Neural progenitor cell (in vitro differentiated cells): Measurements from ENCODE around the gene NGF. TPM values are rescaled to one million over a fixed set of nuclear protein-coding genes. Genes with fewer than 3 reads are reported as not detected.

Source experiments
- DNase-seq: peaks from one replicate; pipeline ENCODE4 v3.0.0-alpha.2; 2016; ENCODE audit warnings: low spot score
- H2AFZ ChIP-seq: fragments of 200-600 bp; sonication (generic); replicated peaks from 2 replicates; pipeline ENCODE4 v1.6.1; 2016; ENCODE audit warnings: antibody characterized with exemption
- H3F3A ChIP-seq: fragments of 200-600 bp; sonication (generic); 2 replicates; pipeline ENCODE4 v1.6.1; 2016; ENCODE audit warnings: antibody characterized with exemption, low read depth
- H3K27ac ChIP-seq: fragments of 200-600 bp; sonication (generic); 2 replicates; pipeline ENCODE4 v1.5.1; 2016; ENCODE audit warnings: mild to moderate bottlenecking
- H3K27me3 ChIP-seq: fragments of 200-600 bp; sonication (generic); 2 replicates; pipeline ENCODE4 v1.6.1; 2016; ENCODE audit warnings: mild to moderate bottlenecking, moderate library complexity
- H3K36me3 ChIP-seq: fragments of 200-600 bp; sonication (generic); 2 replicates; pipeline ENCODE4 v1.5.1; 2016
- H3K4me1 ChIP-seq: fragments of 200-600 bp; sonication (generic); 2 replicates; pipeline ENCODE4 v1.6.1; 2016; ENCODE audit warnings: mixed run types
- H3K4me2 ChIP-seq: fragments of 200-600 bp; sonication (generic); 2 replicates; pipeline ENCODE4 v1.6.1; 2016
- H3K4me3 ChIP-seq: fragments of 200-600 bp; sonication (generic); 2 replicates; pipeline ENCODE4 v1.5.1; 2016
- H3K79me2 ChIP-seq: fragments of 200-600 bp; sonication (generic); 2 replicates; pipeline ENCODE4 v1.6.1; 2016; ENCODE audit warnings: low read depth
- H3K9ac ChIP-seq: fragments of 200-600 bp; sonication (generic); 2 replicates; pipeline ENCODE4 v1.6.1; 2016
- H3K9me3 ChIP-seq: fragments of 200-600 bp; sonication (generic); 2 replicates; pipeline ENCODE4 v1.5.1; 2016; ENCODE audit warnings: low read depth
- H4K20me1 ChIP-seq: fragments of 200-600 bp; sonication (generic); 2 replicates; pipeline ENCODE4 v1.6.1; 2016; ENCODE audit warnings: low read depth
- H3K27ac Mint-ChIP-seq: 3 replicates; pipeline ENCODE4 v1.8.0; 2021; ENCODE audit warnings: mixed read lengths
- H3K27me3 Mint-ChIP-seq: 2 replicates; pipeline ENCODE4 v1.8.0; 2022; ENCODE audit warnings: low read depth, mild to moderate bottlenecking, inconsistent platforms, moderate library complexity, mixed read lengths; ENCODE audit not compliant: insufficient read depth
- H3K36me3 Mint-ChIP-seq: 3 replicates; pipeline ENCODE4 v1.8.0; 2021; ENCODE audit warnings: mixed read lengths
- H3K4me1 Mint-ChIP-seq: 3 replicates; pipeline ENCODE4 v1.8.0; 2021; ENCODE audit warnings: mixed read lengths
- H3K4me3 Mint-ChIP-seq: 3 replicates; pipeline ENCODE4 v1.8.0; 2021; ENCODE audit warnings: mild to moderate bottlenecking, moderate library complexity, mixed read lengths
- H3K9me3 Mint-ChIP-seq: 3 replicates; pipeline ENCODE4 v1.8.0; 2020; ENCODE audit warnings: mixed read lengths
- CTCF ChIP-seq: fragments of 200-600 bp; sonication (generic); IDR thresholded peaks from 2 replicates; pipeline ENCODE4 v1.5.1; 2017; ENCODE audit warnings: antibody characterized with exemption, mild to moderate bottlenecking
- EZH2 ChIP-seq: fragments of 200-600 bp; sonication (generic); IDR thresholded peaks from 2 replicates; pipeline ENCODE4 v1.6.1; 2017; ENCODE audit warnings: antibody characterized with exemption, mild to moderate bottlenecking, moderate library complexity
- EZH2phosphoT487 ChIP-seq: fragments of 200-600 bp; sonication (generic); IDR thresholded peaks from 2 replicates; pipeline ENCODE4 v1.6.1; 2017; ENCODE audit warnings: antibody characterized with exemption
- total RNA-seq: library from RNA; depleted of rRNA; stranded (reverse); fragments of >200 nt; gene quantifications from 2 replicates; pipeline ENCODE4 v1.2.3, GENCODE V29; 2015; ENCODE audit warnings: low replicate concordance

Gene NGF
- total RNA-seq, 1 donor from 2014 or later, result not detected

- Mint-ChIP-seq H3K9me3 (peaks cover 5% of the 10 kb centered on the region), H3K4me1 (peaks cover 10% of the 10 kb centered on the region), H3K36me3 (no peaks in the 10 kb centered on the region), H3K27me3 (no peaks in the 10 kb centered on the region), H3K4me3 (no peak overlapping the region), H3K27ac (no peak overlapping the region)
- Histone ChIP-seq H3K9me3 (peaks cover 3% of the 10 kb centered on the region), H4K20me1 (no peaks in the 10 kb centered on the region), H3K27me3 (no peaks in the 10 kb centered on the region), H3K9ac (no peak overlapping the region), H2AFZ (no peak overlapping the region), H3F3A (no peaks in the 10 kb centered on the region), H3K4me1 (peaks cover 10% of the 10 kb centered on the region), H3K4me2 (no peak overlapping the region), H3K27ac (no peak overlapping the region), H3K79me2 (no peaks in the 10 kb centered on the region), H3K36me3 (no peaks in the 10 kb centered on the region), H3K4me3 (no peak overlapping the region)
- TF ChIP-seq CTCF (no peak), EZH2phosphoT487 (no peak), EZH2 (no peak)
- no peak for DNase-seq
Measured at GRCh38 chr1:115281143-115281542, 56.9 kb downstream of the NGF start.

GRCh38 chr1:115280064-115280463 lies 58.0 kb downstream of the NGF start:
- H3K4me3 Mint-ChIP-seq, result no peak overlapping the region

GRCh38 chr1:115278211-115278610 lies 59.8 kb downstream of the NGF start:
- no peaks in the 10 kb centered on the region for H3K4me1 ChIP-seq
- Mint-ChIP-seq H3K4me3 (no peak overlapping the region), H3K27ac (no peak overlapping the region), H3K36me3 (no peaks in the 10 kb centered on the region), H3K27me3 (no peaks in the 10 kb centered on the region), H3K4me1 (no peaks in the 10 kb centered on the region), H3K9me3 (peaks cover 11% of the 10 kb centered on the region)
- H3K79me2 ChIP-seq, result no peaks in the 10 kb centered on the region
- no peak for DNase-seq
- H3K9me3 ChIP-seq, result peaks cover 3% of the 10 kb centered on the region
- H2AFZ ChIP-seq, result no peak overlapping the region
- H3K4me3 ChIP-seq, result no peak overlapping the region
- H4K20me1 ChIP-seq, result no peaks in the 10 kb centered on the region
- H3K27ac ChIP-seq, result no peak overlapping the region
- no peaks in the 10 kb centered on the region for H3K36me3 ChIP-seq
- H3K27me3 ChIP-seq, result no peaks in the 10 kb centered on the region
- TF ChIP-seq EZH2phosphoT487 (no peak), EZH2 (no peak), CTCF (no peak)
- no peak overlapping the region for H3K4me2 ChIP-seq
- H3F3A ChIP-seq, result no peaks in the 10 kb centered on the region
- H3K9ac ChIP-seq, result no peak overlapping the region

More at GRCh38 chr1:115280064-115280463, 58.0 kb downstream of the NGF start:
- peaks cover 3% of the 10 kb centered on the region for H3K9me3 ChIP-seq
- Mint-ChIP-seq H3K4me1 (peaks cover 6% of the 10 kb centered on the region), H3K27ac (no peak overlapping the region), H3K36me3 (no peaks in the 10 kb centered on the region), H3K9me3 (peaks cover 11% of the 10 kb centered on the region), H3K27me3 (no peaks in the 10 kb centered on the region)
- H2AFZ ChIP-seq, result no peak overlapping the region
- H3F3A ChIP-seq, result no peaks in the 10 kb centered on the region
- no peaks in the 10 kb centered on the region for H3K36me3 ChIP-seq
- H3K27me3 ChIP-seq, result no peaks in the 10 kb centered on the region
- no peak overlapping the region for H3K27ac ChIP-seq
- H3K4me3 ChIP-seq, result no peak overlapping the region
- H3K79me2 ChIP-seq, result no peaks in the 10 kb centered on the region
- DNase-seq, result no peak
- H3K9ac ChIP-seq, result no peak overlapping the region
- H4K20me1 ChIP-seq, result no peaks in the 10 kb centered on the region
- H3K4me1 ChIP-seq, result peaks cover 2% of the 10 kb centered on the region
- no peak for TF ChIP-seq CTCF
- no peak for TF ChIP-seq EZH2phosphoT487
- no peak for TF ChIP-seq EZH2
- H3K4me2 ChIP-seq, result no peak overlapping the region
